Activated naive CD4-positive, alpha-beta T cell treated with anti-CD3 and anti-CD28 coated beads, Interleukin-2, amount 50 U/mL, for 72 hours (primary cell): ENCODE results near the gene NFIX. TPM values are rescaled to one million over a fixed set of nuclear protein-coding genes. Genes with fewer than 3 reads are reported as not detected.

ENCODE experiments used
- ATAC-seq, 2 donors: fragments of 150-1000 bp; cut with Tn5 transposase; 2 replicates each; pipeline ENCODE4 v1.10.0; 2021; ENCODE audit warnings: mild to moderate bottlenecking in 2 of 2, moderate library complexity in 2 of 2
- DNase-seq, 2 donors: peaks; one replicate each; pipeline ENCODE4 v3.0.0; 2021 to 2022; ENCODE audit warnings: low spot score in 2 of 2
- H3K27ac Mint-ChIP-seq, 2 donors: one replicate each; pipeline ENCODE4 v1.8.0; 2022; ENCODE audit warnings: mild to moderate bottlenecking in 2 of 2, mixed read lengths in 2 of 2
- H3K36me3 Mint-ChIP-seq, 2 donors: one replicate each; pipeline ENCODE4 v1.8.0; 2022; ENCODE audit warnings: mixed read lengths in 2 of 2
- H3K9me3 Mint-ChIP-seq, 2 donors: one replicate each; pipeline ENCODE4 v1.8.0; 2022; ENCODE audit warnings: mixed read lengths in 2 of 2
- total RNA-seq, 2 donors: library from RNA; stranded (reverse); gene quantifications; one replicate each; pipeline ENCODE4 v1.2.3, GENCODE V29; 2022

The NFIX gene
- total RNA-seq, 2 donors from 2014 or later = 1.8 to 5.4 TPM

DNA sequence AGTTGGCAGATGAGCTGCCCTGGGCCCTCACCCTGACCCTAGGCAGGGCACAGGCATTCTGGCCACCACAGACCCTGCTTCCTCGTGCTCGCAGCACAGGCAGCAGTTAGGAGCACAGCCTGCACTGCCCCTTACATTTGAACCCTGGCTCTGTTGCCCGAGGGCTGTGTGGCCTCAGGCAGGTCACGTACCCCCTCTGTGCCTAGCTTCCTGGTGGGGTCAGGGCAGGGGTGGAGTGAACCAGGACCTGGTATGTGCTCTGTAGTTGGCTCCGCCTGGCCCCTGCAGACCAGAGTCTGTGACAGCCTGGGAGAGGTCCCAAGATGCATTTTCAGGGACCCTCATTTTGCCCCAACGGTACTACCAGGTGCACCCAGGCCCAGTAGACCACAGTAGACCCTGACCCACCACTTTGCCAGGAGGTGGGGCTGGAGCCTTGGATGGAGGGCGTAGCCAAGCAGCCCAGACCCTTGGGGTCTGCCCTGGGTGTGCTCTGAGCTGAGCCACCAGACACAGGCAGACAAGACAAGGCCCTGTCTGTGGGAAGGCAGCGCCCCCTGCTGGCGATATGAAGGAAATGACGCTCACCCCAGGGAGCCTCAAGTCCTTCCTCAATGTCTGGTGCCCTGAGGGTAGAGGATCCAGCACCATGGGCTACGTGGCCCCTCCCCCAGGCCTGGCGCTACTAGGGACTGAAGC lies 98.3 kb downstream of the NFIX start:
- DNase-seq (peak; percentile 75 to 83), ATAC-seq (peak; percentile 85 to 88)
- Mint-ChIP-seq H3K36me3 (no peaks in the 10 kb centered on the region), H3K9me3 (no peaks in the 10 kb centered on the region), H3K27ac (no peak overlapping the region)

DNA sequence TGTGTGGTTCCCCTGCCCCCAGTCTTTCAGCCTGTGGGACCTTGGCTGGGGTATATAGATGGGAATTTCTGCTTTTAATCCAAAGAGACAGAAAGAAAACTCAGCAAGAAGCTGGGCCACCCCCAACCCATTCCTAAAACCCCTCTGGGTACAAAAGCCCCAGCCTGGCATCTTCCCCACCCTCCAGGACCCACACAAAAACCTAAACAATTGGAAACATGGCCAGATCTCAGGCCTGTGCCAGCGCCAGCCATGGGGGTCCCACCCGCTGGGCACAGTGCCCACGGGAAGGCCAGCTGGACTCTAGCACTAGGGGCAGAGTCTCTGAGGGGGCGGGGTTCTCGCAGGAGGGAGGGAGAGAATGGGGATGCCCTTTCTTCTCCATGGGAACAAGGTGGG lies 98.8 kb downstream of the NFIX start:
- no peak for DNase-seq

DNA sequence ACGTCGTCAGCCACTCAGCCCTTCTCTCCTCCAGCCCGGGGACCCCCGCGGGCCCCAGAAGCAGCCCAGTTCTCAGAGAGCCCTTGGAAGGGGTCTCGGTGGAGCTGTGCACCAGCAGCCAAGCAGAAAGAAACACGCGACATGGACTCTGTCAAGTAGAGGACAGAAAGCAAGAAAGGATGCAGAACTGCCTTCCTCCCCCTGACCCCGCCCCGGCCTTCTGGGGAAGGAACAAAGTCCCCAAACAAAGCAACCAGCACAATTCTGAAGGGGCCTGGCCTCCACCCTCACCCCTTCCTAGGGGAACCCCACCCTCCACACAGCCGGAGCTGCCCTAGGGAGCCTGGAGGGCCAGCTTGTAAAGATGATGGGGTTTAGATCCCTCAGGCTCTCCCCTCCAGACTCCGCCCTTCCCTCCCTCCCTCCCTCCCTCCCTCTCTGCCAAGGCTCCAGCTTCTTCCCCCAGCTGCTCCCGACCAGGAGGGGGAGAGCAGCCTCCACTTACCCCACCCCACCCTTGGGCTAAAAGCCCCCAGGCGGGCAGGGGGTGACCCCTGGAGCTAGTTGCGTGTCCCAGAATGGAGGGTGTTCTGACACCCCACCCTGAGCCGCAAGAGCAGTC lies 99.6 kb downstream of the NFIX start:
- Mint-ChIP-seq H3K27ac (no peak overlapping the region), H3K36me3 (no peaks in the 10 kb centered on the region), H3K9me3 (no peaks in the 10 kb centered on the region)
- ATAC-seq (no peak), DNase-seq (no peak)

More for the DNA sequence above, 98.8 kb downstream of the NFIX start:
- no peak for ATAC-seq
- H3K9me3 Mint-ChIP-seq = no peaks in the 10 kb centered on the region
- no peak overlapping the region for H3K27ac Mint-ChIP-seq
- H3K36me3 Mint-ChIP-seq = no peaks in the 10 kb centered on the region

DNA sequence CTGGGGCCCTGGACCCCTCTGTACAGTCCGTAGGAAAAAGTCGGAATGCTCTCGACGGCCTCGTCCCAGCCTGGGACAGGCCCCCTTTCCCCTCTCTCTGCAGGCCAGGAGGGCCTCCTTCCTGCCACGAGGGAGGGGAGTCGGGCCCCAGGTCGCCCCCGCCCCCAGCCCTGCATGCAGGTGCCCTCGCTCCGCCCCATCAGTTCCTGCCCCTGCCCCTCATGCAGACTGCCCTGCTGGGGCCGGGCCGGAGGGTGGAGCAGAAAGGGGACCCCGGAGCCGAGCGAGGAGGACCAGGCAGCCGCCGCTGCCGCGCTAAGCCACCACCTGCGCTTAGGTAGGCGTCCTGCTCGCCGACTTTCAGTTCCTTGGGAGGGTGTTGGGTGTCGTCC lies 100.1 kb downstream of the NFIX start:
- DNase-seq = no peak

DNA sequence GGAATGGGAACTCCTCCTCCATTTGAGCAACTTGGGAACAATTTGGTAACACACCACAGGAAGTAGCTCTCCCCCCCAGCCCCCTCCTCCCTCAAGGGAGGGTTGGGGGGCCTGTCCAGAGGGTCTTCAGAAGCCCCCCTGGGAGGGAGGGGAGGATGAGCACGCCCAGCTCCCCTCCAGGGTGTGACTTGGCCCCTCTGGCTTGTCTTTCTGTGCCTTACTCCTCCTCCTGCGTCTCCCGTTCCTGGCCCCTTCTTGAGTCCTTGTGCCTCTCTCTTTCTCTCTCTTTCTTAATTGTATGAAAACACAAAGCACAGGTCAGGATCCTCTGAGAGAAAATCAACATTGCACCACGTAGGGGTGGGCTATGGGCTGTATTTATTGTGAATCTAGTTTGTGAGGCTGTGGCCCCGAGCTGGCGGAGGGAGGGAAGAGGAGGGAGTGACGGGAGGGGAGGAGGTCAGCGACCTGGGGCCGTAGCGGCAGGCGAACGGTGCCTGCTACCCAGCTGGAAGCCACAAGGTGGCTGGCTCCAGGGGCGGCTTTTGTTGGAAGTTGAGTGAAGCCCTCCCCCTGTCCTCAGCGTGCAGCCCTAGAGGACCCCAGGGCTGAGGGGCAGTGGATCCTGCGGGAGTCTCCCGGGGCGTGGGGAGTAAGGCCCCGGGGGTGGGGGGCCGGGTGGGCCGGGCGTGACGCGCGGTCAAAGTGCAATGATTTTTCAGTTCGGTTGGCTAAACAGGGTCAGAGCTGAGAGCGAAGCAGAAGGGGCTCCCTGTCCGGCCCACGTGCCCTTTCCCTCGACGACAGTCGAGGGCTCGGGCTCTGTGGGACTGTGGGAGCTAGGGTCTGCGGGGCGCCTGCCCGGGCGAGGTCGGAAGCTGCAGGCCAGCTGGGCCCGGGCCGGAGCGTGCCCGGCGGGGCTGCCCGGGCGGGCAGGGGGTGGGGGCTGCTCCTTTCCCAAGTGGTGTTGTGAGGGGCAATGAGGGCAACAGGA lies 101.0 kb downstream of the NFIX start:
- no peak for ATAC-seq
- no peak overlapping the region for H3K27ac Mint-ChIP-seq
- DNase-seq = peak in 1 of 2 donors; percentile 32

More for the DNA sequence above, 100.1 kb downstream of the NFIX start:
- Mint-ChIP-seq H3K9me3 (no peaks in the 10 kb centered on the region), H3K36me3 (no peaks in the 10 kb centered on the region), H3K27ac (no peak overlapping the region)
- ATAC-seq = no peak

DNA sequence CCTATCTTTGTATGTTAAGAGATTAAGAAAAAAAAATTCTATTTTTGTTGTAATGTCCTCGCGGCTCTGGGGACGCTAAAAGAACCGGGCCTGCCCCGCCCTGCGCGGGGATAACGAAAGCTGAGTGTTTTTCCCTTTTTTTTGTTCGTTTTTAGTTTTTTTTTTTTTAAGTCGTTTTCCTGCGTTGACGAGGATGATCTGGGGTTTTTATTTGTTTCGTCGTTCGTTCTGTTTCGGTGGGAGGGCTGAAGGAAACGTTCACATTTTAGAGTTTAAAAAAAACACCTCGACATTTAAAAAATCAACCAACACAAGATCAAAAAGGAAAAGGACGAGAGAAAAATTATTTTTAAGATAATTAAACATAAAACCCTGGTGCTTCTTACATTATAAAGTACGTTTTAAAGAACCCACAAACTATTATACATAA lies 101.8 kb downstream of the NFIX start:
- H3K27ac Mint-ChIP-seq = no peak overlapping the region
- no peaks in the 10 kb centered on the region for H3K36me3 Mint-ChIP-seq
- no peaks in the 10 kb centered on the region for H3K9me3 Mint-ChIP-seq
- no peak for ATAC-seq
- DNase-seq = no peak

More for the DNA sequence above, 101.0 kb downstream of the NFIX start:
- Mint-ChIP-seq H3K36me3 (no peaks in the 10 kb centered on the region), H3K9me3 (no peaks in the 10 kb centered on the region)

DNA sequence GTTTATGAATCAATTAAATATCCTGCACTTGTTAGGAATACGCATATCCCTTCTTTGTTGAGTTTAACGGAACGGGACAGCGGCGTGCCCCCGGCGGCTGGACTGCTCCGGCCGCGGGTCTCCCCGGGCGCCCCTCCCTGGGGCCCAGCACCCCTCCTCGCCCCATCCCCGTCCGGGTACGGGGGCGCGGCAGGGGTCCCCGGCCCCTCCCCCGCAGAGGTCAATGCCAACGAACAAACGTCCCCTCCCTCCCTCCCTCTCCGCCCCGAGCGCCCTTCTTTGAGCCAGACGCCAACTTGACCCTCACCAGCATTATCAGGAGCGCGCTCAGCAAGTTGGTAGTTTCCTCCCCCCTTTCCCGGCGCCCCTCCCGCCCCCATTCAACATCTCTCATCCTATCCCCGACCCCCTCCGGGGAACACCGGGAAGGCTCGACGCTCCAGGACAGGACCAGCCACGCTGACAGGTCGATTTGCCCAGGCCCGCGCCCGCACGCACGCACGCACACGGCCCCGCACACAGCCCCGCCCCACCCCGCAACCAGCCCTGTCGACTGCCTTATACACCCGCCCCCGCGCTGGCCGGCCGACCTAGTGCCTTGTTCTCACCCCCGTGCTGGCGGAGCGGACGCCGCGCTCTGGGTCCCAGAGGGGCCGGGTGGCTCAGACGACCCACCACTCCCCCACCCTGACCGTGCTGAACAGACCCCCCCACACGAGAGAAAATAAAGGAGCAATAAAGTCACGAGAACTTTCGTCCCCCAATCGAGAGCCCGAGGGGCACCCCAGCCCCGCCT lies 102.4 kb downstream of the NFIX start:
- Mint-ChIP-seq H3K27ac (no peak overlapping the region), H3K9me3 (no peaks in the 10 kb centered on the region), H3K36me3 (no peaks in the 10 kb centered on the region)
- DNase-seq = no peak
- ATAC-seq = no peak

DNA sequence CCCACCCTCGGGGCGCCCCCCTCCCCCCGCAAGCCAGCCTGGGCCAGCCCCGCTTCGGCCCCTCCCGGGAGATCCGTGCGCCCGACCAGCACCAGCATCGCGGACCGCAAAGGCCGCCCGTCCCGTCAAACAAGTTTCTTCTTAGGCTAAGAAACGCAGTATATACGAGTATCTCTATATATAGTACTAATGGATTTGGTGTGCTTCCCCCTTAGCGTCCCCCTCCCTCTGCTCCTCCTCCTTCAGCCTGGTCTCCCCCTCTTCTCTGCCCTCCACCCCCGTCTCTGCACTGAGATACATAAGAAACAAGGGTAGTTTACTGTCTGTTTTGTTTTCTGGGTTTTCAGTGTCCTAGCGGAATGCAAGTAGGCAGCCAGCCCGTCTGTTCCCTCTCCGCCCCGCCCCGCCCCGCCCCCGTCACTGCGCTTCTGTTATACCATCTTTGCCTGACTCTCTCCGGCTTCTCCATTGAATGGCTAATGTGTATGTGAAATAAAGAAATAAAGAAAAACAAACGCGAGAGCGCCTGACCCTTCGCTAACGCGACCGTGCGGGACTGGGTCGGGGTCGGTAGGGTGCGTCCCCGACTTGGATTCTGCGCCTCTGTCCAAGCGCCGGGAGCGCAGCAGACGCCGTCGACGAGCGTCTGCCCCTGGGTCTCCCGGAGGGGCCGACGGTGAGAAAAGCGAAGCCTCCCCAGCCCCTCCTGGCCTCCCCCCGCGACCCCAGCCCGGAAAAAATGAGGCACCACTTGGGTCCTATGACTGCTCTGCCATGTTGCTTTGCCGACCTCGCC lies 103.2 kb downstream of the NFIX start:
- DNase-seq (peak in 1 of 2 donors; percentile 28), ATAC-seq (no peak)
- H3K36me3 Mint-ChIP-seq = no peaks in the 10 kb centered on the region
- no peaks in the 10 kb centered on the region for H3K9me3 Mint-ChIP-seq
- no peak overlapping the region for H3K27ac Mint-ChIP-seq

DNA sequence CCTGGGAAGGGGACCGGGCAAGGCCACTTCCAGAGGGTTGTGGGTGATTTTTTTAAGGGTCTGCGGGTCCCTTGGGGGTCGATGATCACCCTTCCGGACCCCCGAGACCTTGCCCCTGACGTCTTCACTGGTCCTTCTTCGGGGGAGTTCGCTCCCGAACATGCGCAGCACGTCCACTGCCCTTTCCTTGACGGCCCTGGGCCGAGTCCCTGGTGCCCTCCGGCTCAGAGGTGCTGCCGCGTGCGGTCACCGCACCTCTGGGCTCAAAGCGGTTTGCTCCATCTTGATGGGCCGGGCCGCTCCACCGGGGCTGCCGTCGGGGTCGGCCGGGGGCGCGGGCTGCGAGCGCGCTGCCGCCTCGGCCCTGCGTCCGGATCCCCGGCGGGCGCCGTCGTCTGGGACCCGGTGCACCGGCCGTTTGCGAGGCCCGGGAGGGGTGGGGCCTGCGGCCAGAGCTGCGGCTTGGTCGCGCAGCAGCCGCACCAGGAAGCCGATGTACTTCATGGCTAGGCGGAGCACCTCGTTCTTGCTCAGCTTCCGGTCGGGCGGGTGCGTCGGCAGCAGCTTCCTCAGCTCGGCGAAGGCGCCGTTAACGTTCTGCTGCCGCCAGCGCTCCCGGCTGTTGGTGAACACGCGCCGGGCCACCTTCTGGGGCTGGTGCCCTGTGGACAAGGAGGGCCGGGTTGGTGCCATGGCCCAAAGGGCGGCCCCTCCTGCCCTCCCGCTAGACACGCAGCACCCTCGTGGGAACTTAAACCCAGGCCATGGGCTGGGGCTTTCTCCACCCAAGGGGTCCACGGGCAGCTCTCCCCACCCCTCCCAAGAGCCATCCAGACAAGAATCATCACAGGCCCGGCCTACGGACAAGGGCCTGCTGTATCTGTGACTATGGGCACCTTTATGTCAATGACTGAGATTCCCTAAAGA lies 104.1 kb downstream of the NFIX start:
- DNase-seq (peak; percentile 71 to 87), ATAC-seq (peak; percentile 59 to 64)
- Mint-ChIP-seq H3K36me3 (no peaks in the 10 kb centered on the region), H3K27ac (peak overlapping the region; percentile 86 to 93), H3K9me3 (no peaks in the 10 kb centered on the region)

DNA sequence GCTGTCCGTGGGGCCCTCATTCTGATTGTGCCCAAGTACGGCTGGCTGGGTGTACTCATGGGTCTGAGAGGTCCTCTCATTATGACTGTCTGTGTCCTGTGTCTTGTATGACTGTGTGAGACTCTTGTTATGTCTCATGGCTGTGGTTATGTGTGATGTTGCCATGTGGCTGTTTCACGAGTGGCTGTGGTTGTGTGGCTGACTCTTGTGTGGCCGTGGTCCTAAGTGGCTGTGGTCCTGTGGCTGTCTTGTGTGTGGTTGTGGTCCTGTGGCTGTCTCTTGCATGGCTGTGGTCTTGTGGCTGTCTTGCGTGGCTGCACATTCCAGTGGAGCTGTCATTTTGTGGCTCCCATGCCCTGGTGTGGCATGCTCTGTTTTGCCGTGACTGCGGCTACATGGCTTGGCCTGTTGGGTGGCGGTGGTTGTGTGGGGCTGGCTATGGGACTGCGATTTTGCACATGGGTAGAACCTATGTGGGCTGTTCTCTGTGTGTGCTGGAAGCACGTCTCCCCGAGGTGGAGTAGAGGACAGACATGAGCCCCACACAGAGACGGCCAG lies 104.8 kb downstream of the NFIX start:
- Mint-ChIP-seq H3K36me3 (no peaks in the 10 kb centered on the region), H3K9me3 (no peaks in the 10 kb centered on the region), H3K27ac (peak overlapping the region; percentile 86 to 93)
- ATAC-seq (peak; percentile 83 to 89), DNase-seq (peak; percentile 77 to 91)

DNA sequence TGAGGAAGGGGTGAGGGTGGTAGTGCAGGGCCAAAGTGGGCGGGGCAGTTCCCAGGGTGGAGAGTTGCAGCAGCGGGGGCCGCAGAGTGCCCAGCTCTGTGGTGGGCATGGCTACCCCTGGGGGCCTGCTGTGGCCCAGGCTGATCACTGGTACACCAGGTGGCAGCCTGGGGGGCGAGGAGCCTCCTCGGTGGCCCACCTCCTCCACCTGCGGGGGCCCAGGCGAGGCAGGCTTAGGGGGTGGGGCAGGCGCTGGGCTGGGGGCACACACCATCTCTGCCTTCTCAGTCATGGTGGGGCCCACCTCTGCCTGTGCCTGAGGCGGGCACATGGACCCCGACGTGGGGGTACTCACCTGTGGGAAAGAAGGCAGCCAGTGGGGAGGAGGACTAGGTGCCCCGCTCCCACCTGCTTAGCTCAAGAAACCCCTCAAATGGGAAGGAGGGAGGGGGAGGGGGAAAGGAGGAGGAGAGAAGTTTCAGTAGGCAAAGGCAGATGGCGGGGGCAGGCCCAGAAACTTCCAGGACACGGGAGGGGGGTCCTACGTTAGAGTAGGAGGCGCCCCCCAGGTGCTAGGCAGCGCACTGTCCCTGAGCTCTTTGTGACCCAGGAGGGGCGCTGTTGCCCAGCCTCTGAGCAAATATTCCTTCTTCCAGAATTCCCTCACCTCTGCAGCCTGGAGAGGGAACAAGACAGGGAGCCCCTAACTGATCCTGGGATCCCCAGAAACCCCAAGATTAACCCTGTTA lies 105.7 kb downstream of the NFIX start:
- Mint-ChIP-seq H3K27ac (no peak overlapping the region), H3K36me3 (no peaks in the 10 kb centered on the region), H3K9me3 (no peaks in the 10 kb centered on the region)
- no peak for DNase-seq
- ATAC-seq = no peak

DNA sequence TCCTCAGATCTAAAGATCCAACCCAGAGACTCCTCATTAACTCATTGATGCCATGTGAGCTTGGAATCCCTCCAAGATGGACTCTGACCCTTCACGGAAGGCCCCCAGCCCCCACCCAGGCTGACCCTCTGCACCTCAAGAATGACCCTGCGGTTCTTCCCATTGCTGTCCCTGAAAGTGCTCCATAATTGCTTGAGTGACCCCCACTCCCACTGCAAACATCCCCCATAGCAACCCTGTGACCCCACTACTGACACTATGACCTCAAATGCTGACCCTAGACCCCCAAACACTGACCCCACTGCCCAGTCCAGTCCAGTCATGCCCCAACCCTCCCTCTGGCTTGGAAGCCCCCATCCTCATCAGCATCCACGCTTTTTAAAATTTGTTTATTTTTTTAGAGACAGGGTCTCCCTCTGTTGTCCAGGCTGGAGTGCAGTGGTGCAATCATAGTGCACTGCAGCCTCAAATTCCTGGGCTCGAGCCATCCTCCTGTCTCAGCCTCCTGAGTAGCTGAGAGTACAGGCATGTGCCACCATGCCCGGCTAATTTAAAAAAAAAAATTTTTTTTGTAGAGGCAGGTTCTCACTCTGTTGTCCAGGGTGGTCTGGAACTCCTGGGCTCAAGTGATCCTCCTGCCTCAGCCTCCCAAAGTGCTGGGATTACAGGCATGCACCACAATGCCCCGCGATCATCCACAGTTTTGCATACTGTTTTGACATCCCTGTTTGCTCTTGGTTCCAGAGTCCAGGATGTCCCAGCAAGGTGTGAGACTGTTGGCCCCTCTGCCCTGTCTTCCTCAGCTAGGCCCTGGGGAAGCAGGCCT lies 106.5 kb downstream of the NFIX start:
- no peaks in the 10 kb centered on the region for H3K9me3 Mint-ChIP-seq
- ATAC-seq = no peak
- no peak overlapping the region for H3K27ac Mint-ChIP-seq
- no peaks in the 10 kb centered on the region for H3K36me3 Mint-ChIP-seq
- DNase-seq = no peak

DNA sequence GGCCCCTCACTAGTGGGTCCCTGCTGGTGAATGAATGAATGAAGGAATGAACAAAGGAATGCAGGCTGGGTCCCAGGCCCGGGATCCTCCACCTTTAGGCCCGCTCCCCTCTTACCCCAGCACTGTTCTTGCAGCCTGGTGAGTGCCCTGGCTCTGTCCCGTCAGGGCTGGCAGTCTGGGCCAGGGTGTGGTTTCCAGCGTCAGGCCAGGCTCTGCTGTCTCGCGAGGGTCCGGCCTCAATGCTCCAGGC lies 107.1 kb downstream of the NFIX start:
- H3K27ac Mint-ChIP-seq = no peak overlapping the region
- no peaks in the 10 kb centered on the region for H3K9me3 Mint-ChIP-seq

More for the DNA sequence above, 107.1 kb downstream of the NFIX start:
- no peak for ATAC-seq
- no peak for DNase-seq
- H3K36me3 Mint-ChIP-seq = no peaks in the 10 kb centered on the region
